HEK293 (cell line): ENCODE data around the gene BEST1.

Experiments
- GLIS1 ChIP-seq: fragments of 450-650 bp; formaldehyde crosslinking; IDR thresholded peaks from 2 replicates; pipeline ENCODE4 v1.5.1; 2016; ENCODE audit warnings: missing biosample characterization, missing genetic modification characterization
- GLIS2 ChIP-seq: fragments of 450-650 bp; formaldehyde crosslinking; IDR thresholded peaks from 2 replicates; pipeline ENCODE4 v1.5.1; 2016; ENCODE audit warnings: missing biosample characterization, missing genetic modification characterization
- IKZF3 ChIP-seq: fragments of 450-650 bp; IDR thresholded peaks from 2 replicates; pipeline ENCODE4 v1.5.0; 2018; ENCODE audit warnings: missing biosample characterization, mild to moderate bottlenecking, missing genetic modification characterization, moderate library complexity
- KLF10 ChIP-seq: fragments of 450-650 bp; IDR thresholded peaks from 2 replicates; pipeline ENCODE4 v1.5.1; 2018; ENCODE audit warnings: missing biosample characterization, mild to moderate bottlenecking, missing genetic modification characterization
- KLF8 ChIP-seq: fragments of 450-650 bp; formaldehyde crosslinking; IDR thresholded peaks from 2 replicates; pipeline ENCODE4 v1.5.1; 2016; ENCODE audit warnings: missing biosample characterization, missing genetic modification characterization
- PRDM1 ChIP-seq: fragments of 450-650 bp; formaldehyde crosslinking; IDR thresholded peaks from 2 replicates; pipeline ENCODE4; 2016; ENCODE audit warnings: missing biosample characterization, missing genetic modification characterization
- SP3 ChIP-seq: fragments of 450-650 bp; formaldehyde crosslinking; IDR thresholded peaks from 2 replicates; pipeline ENCODE4 v1.5.1; 2016; ENCODE audit warnings: missing biosample characterization, missing genetic modification characterization
- TCF7L2 ChIP-seq: IDR thresholded peaks from 2 replicates; pipeline ENCODE4 v1.6.1; 2011; ENCODE audit warnings: low read depth, mild to moderate bottlenecking, inconsistent platforms, low read length, moderate library complexity, borderline replicate concordance
- TRIM28 ChIP-seq: IDR thresholded peaks from 2 replicates; pipeline ENCODE4 v1.6.1; 2011; ENCODE audit warnings: low read length, control low read depth, borderline replicate concordance
- ZBTB20 ChIP-seq: fragments of 450-650 bp; formaldehyde crosslinking; IDR thresholded peaks from 2 replicates; pipeline ENCODE4 v1.5.1; 2016; ENCODE audit warnings: missing biosample characterization, missing genetic modification characterization
- ZBTB8A ChIP-seq: fragments of 450-650 bp; formaldehyde crosslinking; IDR thresholded peaks from 2 replicates; pipeline ENCODE4 v1.5.1; 2016; ENCODE audit warnings: missing biosample characterization, missing genetic modification characterization
- ZNF202 ChIP-seq: fragments of 450-650 bp; formaldehyde crosslinking; IDR thresholded peaks from 2 replicates; pipeline ENCODE4 v1.5.1; 2016; ENCODE audit warnings: missing biosample characterization, missing genetic modification characterization, borderline replicate concordance
- ZNF214 ChIP-seq: fragments of 450-650 bp; formaldehyde crosslinking; IDR thresholded peaks from 2 replicates; pipeline ENCODE4 v1.5.1; 2017; ENCODE audit warnings: missing biosample characterization, mild to moderate bottlenecking, missing genetic modification characterization, borderline replicate concordance
- ZNF354C ChIP-seq: fragments of 450-650 bp; formaldehyde crosslinking; IDR thresholded peaks from 2 replicates; pipeline ENCODE4 v1.5.1; 2016; ENCODE audit warnings: missing biosample characterization, missing genetic modification characterization, low read depth, borderline replicate concordance
- ZNF37A ChIP-seq: fragments of 450-650 bp; IDR thresholded peaks from 2 replicates; pipeline ENCODE4 v1.5.1; 2018; ENCODE audit warnings: missing biosample characterization, missing genetic modification characterization
- ZNF394 ChIP-seq: fragments of 450-650 bp; formaldehyde crosslinking; IDR thresholded peaks from 2 replicates; pipeline ENCODE4 v1.5.1; 2016; ENCODE audit warnings: missing biosample characterization, missing genetic modification characterization, mild to moderate bottlenecking, moderate library complexity, borderline replicate concordance
- ZNF404 ChIP-seq: fragments of 450-650 bp; formaldehyde crosslinking; IDR thresholded peaks from 2 replicates; pipeline ENCODE4 v1.5.1; 2017; ENCODE audit warnings: missing biosample characterization, missing genetic modification characterization
- ZNF514 ChIP-seq: fragments of 450-650 bp; formaldehyde crosslinking; IDR thresholded peaks from 2 replicates; pipeline ENCODE4 v1.5.1; 2016; ENCODE audit warnings: missing biosample characterization, missing genetic modification characterization
- ZNF571 ChIP-seq: fragments of 450-650 bp; formaldehyde crosslinking; IDR thresholded peaks from 2 replicates; pipeline ENCODE4 v1.5.0; 2017; ENCODE audit warnings: missing biosample characterization, missing genetic modification characterization
- ZNF654 ChIP-seq: fragments of 450-650 bp; formaldehyde crosslinking; IDR thresholded peaks from 2 replicates; pipeline ENCODE4 v1.5.1; 2016; ENCODE audit warnings: low read depth, missing biosample characterization, missing genetic modification characterization
- ZNF664 ChIP-seq: fragments of 450-650 bp; formaldehyde crosslinking; IDR thresholded peaks from 2 replicates; pipeline ENCODE4 v1.5.1; 2016; ENCODE audit warnings: missing biosample characterization, missing genetic modification characterization
- ZNF776 ChIP-seq: fragments of 450-650 bp; formaldehyde crosslinking; IDR thresholded peaks from 2 replicates; pipeline ENCODE4 v1.5.0; 2017; ENCODE audit warnings: missing biosample characterization, missing genetic modification characterization, borderline replicate concordance
- ZNF792 ChIP-seq: fragments of 450-650 bp; formaldehyde crosslinking; IDR thresholded peaks from 2 replicates; pipeline ENCODE4 v1.5.1; 2016; ENCODE audit warnings: missing biosample characterization, missing genetic modification characterization
- TF ChIP-seq, protein P1 (sequence below): fragments of 450-650 bp; formaldehyde crosslinking; optimal IDR thresholded peaks from 2 replicates; pipeline ENCODE3; 2016; ENCODE audit warnings: missing biosample characterization, mild to moderate bottlenecking, missing genetic modification characterization
- TF ChIP-seq, protein P2 (sequence below): fragments of 450-650 bp; formaldehyde crosslinking; IDR thresholded peaks from 2 replicates; pipeline ENCODE4; 2016; ENCODE audit warnings: missing biosample characterization, missing genetic modification characterization
- TF ChIP-seq, protein P3 (sequence below): fragments of 450-650 bp; formaldehyde crosslinking; IDR thresholded peaks from 2 replicates; pipeline ENCODE4 v1.5.1; 2016; ENCODE audit warnings: missing biosample characterization, missing genetic modification characterization
- TF ChIP-seq, protein P4 (sequence below): fragments of 450-650 bp; formaldehyde crosslinking; IDR thresholded peaks from 2 replicates; pipeline ENCODE4 v1.5.1; 2017; ENCODE audit warnings: missing biosample characterization, mild to moderate bottlenecking, missing genetic modification characterization, moderate library complexity
- TF ChIP-seq, protein P5 (sequence below): fragments of 450-650 bp; formaldehyde crosslinking; IDR thresholded peaks from 2 replicates; pipeline ENCODE4 v1.5.1; 2016; ENCODE audit warnings: missing biosample characterization, missing genetic modification characterization, low read depth
- TF ChIP-seq, protein P6 (sequence below): fragments of 450-650 bp; formaldehyde crosslinking; IDR thresholded peaks from 2 replicates; pipeline ENCODE4 v1.5.1; 2016; ENCODE audit warnings: missing biosample characterization, missing genetic modification characterization

The BEST1 gene

DNA sequence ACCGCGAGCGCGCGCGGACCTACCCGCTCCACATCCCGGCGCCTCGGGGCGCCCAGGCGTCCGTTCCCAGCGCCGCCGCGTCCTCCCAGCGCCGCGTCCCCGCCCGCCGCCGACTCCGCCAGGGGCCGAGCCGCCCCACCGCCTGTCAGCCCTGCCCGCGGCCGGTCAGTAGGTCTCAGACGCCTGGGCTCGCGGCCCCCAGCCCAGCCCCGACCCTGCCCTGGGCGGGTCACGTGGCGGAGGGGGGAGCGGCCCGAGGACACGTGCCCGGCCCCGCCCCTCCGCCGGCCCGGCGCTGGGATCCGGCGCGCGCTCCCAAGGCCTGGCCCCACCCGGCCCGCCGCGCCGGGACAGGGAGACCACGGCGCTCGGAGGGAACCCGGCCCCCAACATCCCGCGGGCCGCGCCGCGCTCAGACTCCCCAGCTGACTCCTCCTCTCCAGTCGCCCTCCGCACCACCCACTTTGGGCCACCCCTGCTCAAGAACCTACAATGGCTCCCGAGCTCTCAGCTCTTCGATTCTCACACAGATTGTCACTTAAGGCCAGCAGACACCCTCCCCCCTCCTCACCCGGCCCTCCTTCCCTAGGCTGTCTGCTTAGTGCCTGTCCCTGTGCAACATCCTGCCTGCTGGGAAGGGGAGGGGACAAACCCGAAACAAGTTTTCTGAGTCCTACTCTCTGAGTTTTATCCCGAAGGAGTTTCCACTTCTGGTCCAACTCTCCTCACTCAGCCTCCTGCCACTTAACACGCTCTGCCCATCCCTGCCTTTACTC lies 32.6 kb upstream of the BEST1 start, which contains the start of gene RAB3IL1 (continued):
- TF ChIP-seq ZNF404 (tag by site-specific recombination) = no peak
- TF ChIP-seq, protein P1, sequence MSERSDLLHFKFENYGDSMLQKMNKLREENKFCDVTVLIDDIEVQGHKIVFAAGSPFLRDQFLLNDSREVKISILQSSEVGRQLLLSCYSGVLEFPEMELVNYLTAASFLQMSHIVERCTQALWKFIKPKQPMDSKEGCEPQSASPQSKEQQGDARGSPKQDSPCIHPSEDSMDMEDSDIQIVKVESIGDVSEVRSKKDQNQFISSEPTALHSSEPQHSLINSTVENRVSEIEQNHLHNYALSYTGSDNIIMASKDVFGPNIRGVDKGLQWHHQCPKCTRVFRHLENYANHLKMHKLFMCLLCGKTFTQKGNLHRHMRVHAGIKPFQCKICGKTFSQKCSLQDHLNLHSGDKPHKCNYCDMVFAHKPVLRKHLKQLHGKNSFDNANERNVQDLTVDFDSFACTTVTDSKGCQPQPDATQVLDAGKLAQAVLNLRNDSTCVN (tag by site-specific recombination) = peak; percentile 60
- no peak for TF ChIP-seq ZNF514 (tag by site-specific recombination)
- no peak for TF ChIP-seq ZNF664 (tag by site-specific recombination)
- no peak for TF ChIP-seq PRDM1 (tag by site-specific recombination)
- TF ChIP-seq TRIM28 = no peak
- TF ChIP-seq IKZF3 (tag by site-specific recombination) = no peak
- TF ChIP-seq, protein P2, sequence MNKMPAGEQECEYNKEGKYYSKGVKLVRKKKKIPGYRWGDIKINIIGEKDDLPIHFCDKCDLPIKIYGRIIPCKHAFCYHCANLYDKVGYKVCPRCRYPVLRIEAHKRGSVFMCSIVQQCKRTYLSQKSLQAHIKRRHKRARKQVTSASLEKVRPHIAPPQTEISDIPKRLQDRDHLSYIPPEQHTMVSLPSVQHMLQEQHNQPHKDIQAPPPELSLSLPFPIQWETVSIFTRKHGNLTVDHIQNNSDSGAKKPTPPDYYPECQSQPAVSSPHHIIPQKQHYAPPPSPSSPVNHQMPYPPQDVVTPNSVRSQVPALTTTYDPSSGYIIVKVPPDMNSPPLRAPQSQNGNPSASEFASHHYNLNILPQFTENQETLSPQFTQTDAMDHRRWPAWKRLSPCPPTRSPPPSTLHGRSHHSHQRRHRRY (tag by site-specific recombination) = no peak
- no peak for TF ChIP-seq ZNF37A
- TF ChIP-seq ZNF394 = no peak
- no peak for TF ChIP-seq ZNF571 (tag by site-specific recombination)
- TF ChIP-seq, protein P3, sequence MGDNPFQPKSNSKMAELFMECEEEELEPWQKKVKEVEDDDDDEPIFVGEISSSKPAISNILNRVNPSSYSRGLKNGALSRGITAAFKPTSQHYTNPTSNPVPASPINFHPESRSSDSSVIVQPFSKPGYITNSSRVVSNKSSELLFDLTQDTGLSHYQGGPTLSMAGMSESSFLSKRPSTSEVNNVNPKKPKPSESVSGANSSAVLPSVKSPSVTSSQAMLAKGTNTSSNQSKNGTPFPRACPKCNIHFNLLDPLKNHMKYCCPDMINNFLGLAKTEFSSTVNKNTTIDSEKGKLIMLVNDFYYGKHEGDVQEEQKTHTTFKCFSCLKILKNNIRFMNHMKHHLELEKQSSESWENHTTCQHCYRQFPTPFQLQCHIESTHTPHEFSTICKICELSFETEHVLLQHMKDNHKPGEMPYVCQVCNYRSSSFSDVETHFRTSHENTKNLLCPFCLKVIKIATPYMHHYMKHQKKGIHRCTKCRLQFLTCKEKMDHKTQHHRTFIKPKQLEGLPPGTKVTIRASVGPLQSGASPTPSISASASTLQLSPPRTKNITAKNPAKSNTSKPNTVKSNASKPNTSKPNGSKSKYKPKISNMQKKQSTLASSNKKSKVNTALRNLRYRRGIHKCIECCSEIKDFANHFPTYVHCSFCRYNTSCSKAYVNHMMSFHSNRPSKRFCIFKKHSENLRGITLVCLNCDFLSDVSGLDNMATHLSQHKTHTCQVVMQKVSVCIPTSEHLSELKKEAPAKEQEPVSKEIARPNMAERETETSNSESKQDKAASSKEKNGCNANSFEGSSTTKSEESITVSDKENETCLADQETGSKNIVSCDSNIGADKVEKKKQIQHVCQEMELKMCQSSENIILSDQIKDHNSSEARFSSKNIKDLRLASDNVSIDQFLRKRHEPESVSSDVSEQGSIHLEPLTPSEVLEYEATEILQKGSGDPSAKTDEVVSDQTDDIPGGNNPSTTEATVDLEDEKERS (tag by site-specific recombination) = no peak; the same call in 1 of the 2 replicates
- TF ChIP-seq GLIS2 (tag by site-specific recombination) = no peak; the same call in 1 of the 2 replicates
- TF ChIP-seq, protein P4, sequence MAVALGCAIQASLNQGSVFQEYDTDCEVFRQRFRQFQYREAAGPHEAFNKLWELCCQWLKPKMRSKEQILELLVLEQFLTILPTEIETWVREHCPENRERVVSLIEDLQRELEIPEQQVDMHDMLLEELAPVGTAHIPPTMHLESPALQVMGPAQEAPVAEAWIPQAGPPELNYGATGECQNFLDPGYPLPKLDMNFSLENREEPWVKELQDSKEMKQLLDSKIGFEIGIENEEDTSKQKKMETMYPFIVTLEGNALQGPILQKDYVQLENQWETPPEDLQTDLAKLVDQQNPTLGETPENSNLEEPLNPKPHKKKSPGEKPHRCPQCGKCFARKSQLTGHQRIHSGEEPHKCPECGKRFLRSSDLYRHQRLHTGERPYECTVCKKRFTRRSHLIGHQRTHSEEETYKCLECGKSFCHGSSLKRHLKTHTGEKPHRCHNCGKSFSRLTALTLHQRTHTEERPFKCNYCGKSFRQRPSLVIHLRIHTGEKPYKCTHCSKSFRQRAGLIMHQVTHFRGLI (tag by site-specific recombination) = no peak
- peak; percentile 27; the same call in 1 of the 2 replicates for TF ChIP-seq ZBTB8A (tag by site-specific recombination)
- peak; percentile 46; the same call in 1 of the 2 replicates for TF ChIP-seq GLIS1 (tag by site-specific recombination)
- 0 out of 2 replicates have a peak, but pooled peaks have one; percentile 44 for TF ChIP-seq KLF8 (tag by site-specific recombination)
- TF ChIP-seq SP3 (tag by site-specific recombination) = peak; percentile 69
- TF ChIP-seq, protein P5, sequence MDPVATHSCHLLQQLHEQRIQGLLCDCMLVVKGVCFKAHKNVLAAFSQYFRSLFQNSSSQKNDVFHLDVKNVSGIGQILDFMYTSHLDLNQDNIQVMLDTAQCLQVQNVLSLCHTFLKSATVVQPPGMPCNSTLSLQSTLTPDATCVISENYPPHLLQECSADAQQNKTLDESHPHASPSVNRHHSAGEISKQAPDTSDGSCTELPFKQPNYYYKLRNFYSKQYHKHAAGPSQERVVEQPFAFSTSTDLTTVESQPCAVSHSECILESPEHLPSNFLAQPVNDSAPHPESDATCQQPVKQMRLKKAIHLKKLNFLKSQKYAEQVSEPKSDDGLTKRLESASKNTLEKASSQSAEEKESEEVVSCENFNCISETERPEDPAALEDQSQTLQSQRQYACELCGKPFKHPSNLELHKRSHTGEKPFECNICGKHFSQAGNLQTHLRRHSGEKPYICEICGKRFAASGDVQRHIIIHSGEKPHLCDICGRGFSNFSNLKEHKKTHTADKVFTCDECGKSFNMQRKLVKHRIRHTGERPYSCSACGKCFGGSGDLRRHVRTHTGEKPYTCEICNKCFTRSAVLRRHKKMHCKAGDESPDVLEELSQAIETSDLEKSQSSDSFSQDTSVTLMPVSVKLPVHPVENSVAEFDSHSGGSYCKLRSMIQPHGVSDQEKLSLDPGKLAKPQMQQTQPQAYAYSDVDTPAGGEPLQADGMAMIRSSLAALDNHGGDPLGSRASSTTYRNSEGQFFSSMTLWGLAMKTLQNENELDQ (tag by site-specific recombination) = no peak
- TF ChIP-seq ZNF214 (tag by site-specific recombination) = no peak
- TF ChIP-seq ZBTB20 (tag by site-specific recombination) = no peak
- no peak for TF ChIP-seq ZNF202 (tag by site-specific recombination)
- TF ChIP-seq KLF10 = peak; percentile 57; the same call in 1 of the 2 replicates
- TF ChIP-seq, protein P6, sequence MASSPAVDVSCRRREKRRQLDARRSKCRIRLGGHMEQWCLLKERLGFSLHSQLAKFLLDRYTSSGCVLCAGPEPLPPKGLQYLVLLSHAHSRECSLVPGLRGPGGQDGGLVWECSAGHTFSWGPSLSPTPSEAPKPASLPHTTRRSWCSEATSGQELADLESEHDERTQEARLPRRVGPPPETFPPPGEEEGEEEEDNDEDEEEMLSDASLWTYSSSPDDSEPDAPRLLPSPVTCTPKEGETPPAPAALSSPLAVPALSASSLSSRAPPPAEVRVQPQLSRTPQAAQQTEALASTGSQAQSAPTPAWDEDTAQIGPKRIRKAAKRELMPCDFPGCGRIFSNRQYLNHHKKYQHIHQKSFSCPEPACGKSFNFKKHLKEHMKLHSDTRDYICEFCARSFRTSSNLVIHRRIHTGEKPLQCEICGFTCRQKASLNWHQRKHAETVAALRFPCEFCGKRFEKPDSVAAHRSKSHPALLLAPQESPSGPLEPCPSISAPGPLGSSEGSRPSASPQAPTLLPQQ (tag by site-specific recombination) = peak; percentile 85
- no peak for TF ChIP-seq ZNF776
- no peak for TF ChIP-seq ZNF792
- TF ChIP-seq ZNF354C (tag by site-specific recombination) = no peak
- TF ChIP-seq ZNF654 (tag by site-specific recombination) = no peak
- no peak for TF ChIP-seq TCF7L2
